SW 1271 (cell line): Measurements from ENCODE around the gene DNAJC1.

Source experiments
- DNase-seq, 2 experiments: peaks; one replicate each; lab custom pipeline; 2025; lab: John Stamatoyannopoulos, UW

Gene DNAJC1

GRCh38 chr10:22006379-22006884 lies 2.9 kb upstream of the DNAJC1 start:
- DNase-seq, result no peak

DNA sequence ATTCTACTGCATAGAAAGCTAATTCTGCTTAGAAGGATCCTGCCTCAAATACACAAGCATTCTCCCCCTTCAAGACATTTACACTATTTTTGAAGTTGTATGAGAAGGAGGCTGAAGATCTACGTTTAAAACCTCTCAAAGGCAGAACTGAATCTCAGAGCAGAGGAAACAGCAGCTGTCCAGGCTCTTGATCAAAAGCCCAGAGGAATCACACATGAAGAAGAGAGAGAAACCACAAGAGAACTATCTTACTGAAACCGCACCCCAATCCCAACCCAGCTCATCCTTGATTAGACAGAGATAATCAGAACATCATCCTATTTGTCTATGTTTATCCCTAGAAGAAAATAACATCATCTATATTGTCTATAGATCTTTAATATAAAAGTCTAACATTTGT lies 2.2 kb upstream of the DNAJC1 start:
- no peak for DNase-seq

- DNase-seq, result no peak
Measured at GRCh38 chr10:22003964-22004281, 393 bp upstream of the DNAJC1 start.

DNA sequence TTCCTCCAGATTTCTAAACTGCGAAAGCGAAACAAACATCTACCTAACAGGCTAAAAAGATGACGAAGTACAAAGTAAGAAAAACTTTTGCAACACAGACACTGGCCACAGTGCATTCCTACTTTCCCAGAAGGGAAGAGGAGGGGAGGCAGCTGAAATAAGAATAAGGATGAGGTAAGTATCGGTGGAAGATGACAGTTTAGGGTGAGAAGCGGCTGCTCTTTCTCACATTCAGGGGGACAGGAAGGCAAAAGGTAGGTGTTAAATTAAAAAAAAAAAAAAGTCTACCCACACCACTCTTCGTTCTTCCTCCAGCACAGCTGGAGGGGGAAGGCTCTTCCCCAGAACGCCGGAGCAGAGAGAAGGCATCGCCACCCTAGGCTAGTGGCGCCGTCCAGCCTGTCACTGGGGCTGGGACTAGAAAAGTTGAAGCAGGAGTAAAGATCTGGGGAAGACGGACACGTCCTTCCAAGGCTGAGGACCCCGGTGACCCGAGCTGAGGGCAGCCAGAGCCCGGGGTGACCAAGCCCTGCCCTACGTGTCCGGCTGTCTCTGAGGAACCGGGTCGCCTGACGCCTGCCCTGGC lies 846 bp downstream of the DNAJC1 start:
- DNase-seq, result peak in 1 of 2 experiments; percentile 33

GRCh38 chr10:21995557-21995956 lies 8.0 kb downstream of the DNAJC1 start:
- DNase-seq, result no peak

DNA sequence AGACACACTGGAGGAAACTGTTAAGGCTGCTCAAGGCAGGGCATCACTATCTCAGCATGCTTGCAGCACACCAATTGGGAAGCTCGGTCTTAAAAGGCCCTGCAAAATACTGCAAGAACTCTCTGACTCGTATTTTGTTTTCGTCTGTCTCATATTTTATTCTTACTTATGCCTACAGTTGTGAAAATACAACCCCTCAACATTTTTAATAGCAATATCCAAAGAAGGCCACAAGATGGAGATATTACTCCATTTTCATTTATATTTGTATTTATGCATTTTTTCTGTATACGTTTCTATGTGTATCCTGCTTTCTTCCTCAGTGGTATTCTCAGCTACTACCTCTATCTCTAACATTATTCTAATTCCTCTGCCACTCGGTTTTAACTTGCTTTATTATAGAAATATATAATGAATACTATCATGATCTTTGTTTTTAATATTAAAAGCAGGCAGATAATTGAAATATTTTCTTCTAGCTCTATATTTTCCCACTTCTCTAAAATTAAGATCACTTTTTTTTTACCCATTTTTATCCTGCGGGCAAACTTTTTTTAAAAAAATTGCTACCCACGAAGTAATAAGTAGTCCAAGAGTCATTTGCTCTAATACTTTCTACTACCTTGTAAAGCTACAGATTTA lies 10.0 kb downstream of the DNAJC1 start:
- peak in 1 of 2 experiments; percentile 41 for DNase-seq

DNA sequence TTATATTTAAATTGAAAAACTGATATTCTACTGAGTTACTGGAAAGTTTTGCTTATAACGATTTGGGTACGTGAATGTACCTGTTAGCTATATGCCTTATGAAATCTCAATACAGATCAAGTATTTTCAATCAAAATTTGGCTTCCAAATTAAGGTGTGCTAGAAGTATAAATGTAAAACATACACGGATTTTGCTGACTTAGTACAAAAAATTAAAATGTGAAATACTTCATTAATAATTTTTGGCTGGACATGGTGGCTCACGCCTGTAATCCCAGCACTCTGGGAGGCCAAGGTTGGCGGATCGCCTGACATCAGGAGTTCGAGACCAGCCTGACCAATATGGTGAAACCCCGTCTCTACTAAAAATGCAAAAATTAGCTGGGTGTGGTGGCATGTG lies 11.7 kb downstream of the DNAJC1 start:
- no peak for DNase-seq

DNA sequence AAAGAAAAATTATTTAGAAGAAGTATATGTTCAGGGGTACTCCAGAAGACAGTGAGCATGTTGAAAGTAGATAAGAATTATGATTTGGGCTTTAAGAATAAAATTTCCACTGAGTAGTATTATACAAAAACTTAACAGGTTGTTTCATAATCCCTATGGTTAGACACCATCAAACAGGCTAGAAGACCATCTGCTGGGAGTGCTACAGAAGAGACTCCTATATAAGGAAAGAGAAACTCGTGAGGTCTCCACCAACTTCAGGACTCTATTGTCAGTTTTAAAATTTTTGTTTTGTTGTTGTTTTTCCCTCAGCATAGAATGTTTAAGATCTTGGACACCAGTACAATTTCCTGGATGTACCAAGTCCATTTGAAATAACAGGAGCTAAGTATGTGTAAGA lies 13.1 kb downstream of the DNAJC1 start:
- DNase-seq, result no peak

DNA sequence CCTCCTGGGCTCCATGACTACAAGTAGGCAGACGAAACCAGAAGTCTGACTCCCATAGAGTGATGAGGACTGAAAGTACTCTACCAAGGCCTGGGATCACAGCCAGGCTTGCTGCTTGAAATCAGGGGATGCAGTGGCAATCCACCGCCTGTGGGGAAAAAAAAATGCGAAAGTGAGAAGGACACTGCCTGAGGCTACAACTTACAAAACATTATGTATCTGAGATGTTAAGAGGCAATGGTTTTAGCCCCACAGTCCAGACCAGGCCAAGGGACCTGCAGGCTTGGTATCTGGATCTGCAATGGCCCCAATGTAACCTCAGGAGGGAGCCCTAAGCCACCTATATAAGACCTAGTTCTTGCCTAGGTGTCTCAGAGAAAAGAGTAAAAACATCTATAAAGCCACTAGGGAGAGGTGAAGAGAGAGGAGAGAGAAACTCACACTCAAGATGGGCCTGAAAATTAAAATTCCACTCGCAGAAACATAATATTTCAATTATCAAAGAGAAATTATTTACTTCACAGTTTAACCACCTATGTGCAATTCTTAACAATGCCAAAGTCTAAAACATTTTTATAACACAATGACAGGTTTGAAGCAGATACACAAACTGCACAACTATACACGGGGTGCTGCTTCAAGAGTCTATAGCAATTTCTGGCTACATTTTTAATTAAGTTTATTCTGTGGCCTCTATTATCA lies 13.9 kb downstream of the DNAJC1 start:
- DNase-seq, result peak in 1 of 2 experiments; percentile 51

DNA sequence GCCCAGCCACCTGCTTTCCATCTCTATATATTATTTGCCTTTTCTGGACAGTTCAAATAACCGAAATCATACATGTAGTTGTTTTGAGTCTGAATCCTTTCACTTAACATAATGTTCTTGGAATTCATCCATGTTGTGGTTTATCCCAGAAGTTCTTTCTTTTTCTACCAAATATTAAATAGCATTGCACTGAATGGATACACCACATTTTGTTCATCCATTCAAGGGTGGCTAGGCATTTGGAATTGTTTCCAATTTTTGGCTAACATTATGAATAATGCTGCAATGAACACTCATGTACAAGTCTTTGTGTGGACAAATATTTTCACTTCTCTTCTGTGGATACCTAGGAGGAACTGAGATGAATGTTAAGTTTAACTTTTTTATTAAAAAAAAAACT lies 18.0 kb downstream of the DNAJC1 start:
- DNase-seq, result no peak

- DNase-seq, result no peak
Measured at GRCh38 chr10:21981118-21981517, 22.4 kb downstream of the DNAJC1 start.

GRCh38 chr10:21980691-21981090 lies 22.8 kb downstream of the DNAJC1 start:
- no peak for DNase-seq

DNA sequence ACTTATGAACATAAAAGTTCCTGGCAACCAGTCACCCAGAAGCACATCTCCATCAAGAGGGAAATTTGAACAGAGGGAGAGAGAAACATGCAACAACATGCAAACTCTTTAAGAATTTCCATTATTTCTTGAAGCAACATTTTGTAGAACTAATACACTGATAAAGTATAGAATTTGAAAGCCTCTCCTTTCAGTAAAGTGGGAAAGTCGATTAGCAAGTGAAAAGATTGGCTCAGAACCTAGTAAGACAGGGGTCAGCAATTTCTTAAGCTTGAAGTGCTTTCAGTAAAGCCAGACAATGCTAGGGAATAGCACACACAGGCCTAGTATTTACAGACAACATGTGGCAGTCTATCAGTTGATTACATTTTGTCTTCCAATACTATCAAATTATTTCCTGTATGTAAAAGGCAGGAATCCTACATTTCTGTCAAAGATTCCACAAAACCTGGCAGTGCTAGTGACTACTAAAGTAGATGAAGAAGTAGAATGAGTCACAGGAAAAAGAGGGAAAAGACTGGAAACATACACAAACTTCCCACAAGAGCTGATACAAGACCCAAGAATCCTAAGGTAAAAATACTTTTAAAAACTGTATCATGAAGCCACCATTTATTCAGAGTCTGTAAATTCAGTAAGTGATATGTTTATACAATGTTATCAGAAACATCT lies 25.2 kb downstream of the DNAJC1 start:
- DNase-seq, result no peak

DNA sequence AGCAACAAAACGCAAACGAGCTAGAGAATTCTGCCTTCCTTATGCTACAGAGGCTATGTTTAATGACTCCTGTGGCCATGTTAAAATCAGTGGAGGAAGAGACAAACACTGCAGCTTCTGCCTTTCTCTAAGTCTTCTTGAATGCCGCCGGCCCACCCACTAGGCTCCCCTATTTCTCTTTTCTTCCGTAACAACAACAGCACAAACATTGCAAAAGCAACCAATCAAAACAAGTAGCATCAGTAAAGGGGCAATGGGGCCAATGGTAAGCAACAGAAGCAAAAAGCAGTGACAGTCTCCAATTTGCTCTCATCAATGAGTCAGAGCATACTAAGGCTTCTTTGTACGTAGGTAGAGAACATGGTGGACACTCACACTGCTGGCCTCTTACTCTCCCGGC lies 26.8 kb downstream of the DNAJC1 start:
- no peak for DNase-seq

GRCh38 chr10:21976280-21976679 lies 27.2 kb downstream of the DNAJC1 start:
- DNase-seq, result no peak

- DNase-seq, result no peak
Measured at GRCh38 chr10:21975378-21975990, 28.0 kb downstream of the DNAJC1 start.

- no peak for DNase-seq
Measured at GRCh38 chr10:21972584-21972983, 30.9 kb downstream of the DNAJC1 start.

GRCh38 chr10:21969326-21970287 lies 33.9 kb downstream of the DNAJC1 start:
- DNase-seq, result no peak

DNA sequence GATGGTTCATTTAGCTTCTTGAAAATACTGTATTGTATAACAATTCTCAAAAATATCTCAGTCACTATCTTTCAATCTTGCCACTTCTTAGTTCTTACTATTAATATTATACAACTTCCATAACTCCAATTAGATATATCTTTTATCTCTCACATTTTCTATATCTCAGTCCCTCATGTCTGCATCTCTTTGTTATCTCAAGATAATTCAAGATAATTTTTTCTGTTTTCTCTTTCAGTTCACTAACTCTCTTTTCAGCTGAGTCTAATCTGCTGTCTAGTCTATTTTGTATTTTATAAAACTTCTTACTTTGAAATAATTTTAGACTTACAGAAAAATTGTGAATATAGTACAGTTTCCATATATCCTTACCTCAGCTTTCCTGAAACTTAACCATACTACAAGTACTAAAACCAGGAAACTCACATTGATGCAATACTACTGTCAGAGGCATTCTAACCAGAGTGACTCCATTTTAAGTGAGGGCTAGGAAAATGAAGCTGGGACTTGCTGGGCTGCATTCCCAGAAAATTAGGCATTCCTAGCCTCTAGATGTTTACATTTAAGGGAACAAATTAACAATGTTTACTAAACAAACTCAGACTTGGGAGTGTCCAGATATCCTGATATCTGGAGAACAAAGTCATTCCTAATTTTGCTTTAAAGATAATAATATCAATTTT lies 38.4 kb downstream of the DNAJC1 start:
- no peak for DNase-seq

DNA sequence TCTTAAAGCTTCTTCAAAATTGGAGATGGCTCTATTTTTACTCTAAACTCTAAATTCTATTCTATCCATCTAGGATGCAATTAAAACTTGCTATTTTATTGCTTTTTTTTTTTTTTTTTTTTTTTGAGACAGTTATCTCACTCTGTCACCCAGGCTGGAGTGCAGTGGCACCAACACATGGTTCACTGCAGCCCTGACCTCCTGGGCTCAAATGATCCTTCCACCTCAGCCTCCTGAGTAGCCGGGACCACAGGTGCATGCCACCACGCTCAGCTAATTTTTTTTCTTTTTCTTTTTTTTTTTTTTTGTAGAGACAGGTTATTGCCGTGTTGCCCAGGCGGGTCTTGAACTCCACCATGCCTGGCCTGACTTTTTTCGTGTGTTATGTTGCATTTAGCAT lies 41.2 kb downstream of the DNAJC1 start:
- no peak for DNase-seq

DNA sequence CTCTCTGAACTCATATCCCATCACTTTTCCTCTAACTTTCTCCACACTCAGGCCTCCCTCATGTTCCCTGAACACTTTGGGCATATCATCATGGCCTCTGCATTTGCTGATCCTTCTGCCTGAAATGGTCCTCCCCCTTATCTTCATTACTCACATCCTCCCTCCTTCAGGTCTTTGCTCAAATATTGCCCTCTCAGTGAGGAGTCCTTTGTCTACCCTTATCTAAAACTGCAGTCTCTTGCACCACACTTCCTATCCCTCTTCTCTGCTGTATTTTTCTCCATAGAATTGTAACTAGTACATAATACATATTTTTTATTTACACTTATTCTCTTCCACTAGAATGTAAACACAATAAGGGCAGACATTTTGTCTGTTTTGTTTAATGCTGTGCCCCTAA lies 41.7 kb downstream of the DNAJC1 start:
- DNase-seq, result no peak
